Suprapubic skin (tissue), 4 donors: ENCODE results near the gene LHX3. TPM values are rescaled to one million over a fixed set of nuclear protein-coding genes. Genes with fewer than 3 reads are reported as not detected.
"Not testable (repeated sequence)": the region's sequence is repeated elsewhere in the genome, so short reads cannot be mapped to it uniquely, and the experiment has no call there.

Source experiments
- DNase-seq, 2 donors: peaks; one replicate each; pipeline ENCODE4 v3.0.0-alpha.2; 2019; ENCODE audit warnings: low spot score in 2 of 2
- H3K27ac ChIP-seq: fragments of 200-600 bp; sonication (generic); one replicate; pipeline ENCODE4 v1.5.1; 2019
- H3K27me3 ChIP-seq: fragments of 200-600 bp; sonication (generic); one replicate; pipeline ENCODE4 v1.5.1; 2019
- H3K36me3 ChIP-seq: fragments of 200-600 bp; sonication (generic); one replicate; pipeline ENCODE4 v1.5.1; 2019
- H3K4me1 ChIP-seq: fragments of 200-600 bp; sonication (generic); one replicate; pipeline ENCODE4 v1.5.1; 2019
- H3K4me3 ChIP-seq: fragments of 200-600 bp; sonication (generic); one replicate; pipeline ENCODE4 v1.5.1; 2019; ENCODE audit warnings: mild to moderate bottlenecking
- H3K9me3 ChIP-seq: fragments of 200-600 bp; sonication (generic); one replicate; pipeline ENCODE4 v1.5.1; 2019
- EP300 ChIP-seq: sonication (generic); formaldehyde crosslinking; IDR thresholded peaks from one replicate; pipeline ENCODE4 v1.6.1; 2017; ENCODE audit warnings: antibody characterized with exemption
- POLR2A ChIP-seq, 2 donors: fragments of 450-650 bp; IDR thresholded peaks; one replicate each; pipeline ENCODE4 v1.6.1; 2017; ENCODE audit warnings: antibody characterized with exemption in 2 of 2, mild to moderate bottlenecking in 2 of 2, moderate library complexity in 2 of 2
- POLR2AphosphoS5 ChIP-seq, 3 donors: sonication (generic); formaldehyde crosslinking; IDR thresholded peaks; one replicate each; pipeline ENCODE4 v1.6.1; 2017; ENCODE audit warnings: antibody characterized with exemption in 3 of 3
- WGBS: methylation state at CpG from one replicate; pipeline ENCODE4 v1.1.5; 2018; 5-methylcytosine and 5-hydroxymethylcytosine counted together
- total RNA-seq, 4 donors: library from RNA; depleted of rRNA; stranded (reverse); fragments of >200 nt; gene quantifications; one replicate each; pipeline ENCODE4 v1.1.0, GENCODE V29; 2016
- TF ChIP-seq, protein P1 (sequence below), 2 donors: fragments of 200-600 bp in 1 of 2; fragments of 450-650 bp in 1 of 2; sonication (generic) in 1 of 2; IDR thresholded peaks; one replicate each; pipeline ENCODE4 v1.5.1; 2016 to 2019; ENCODE audit warnings: antibody characterized with exemption in 2 of 2, mild to moderate bottlenecking in 1 of 2, moderate library complexity in 1 of 2

The LHX3 gene
- total RNA-seq, 4 donors from 2014 or later, result 0.26 TPM; not detected in 2

DNA sequence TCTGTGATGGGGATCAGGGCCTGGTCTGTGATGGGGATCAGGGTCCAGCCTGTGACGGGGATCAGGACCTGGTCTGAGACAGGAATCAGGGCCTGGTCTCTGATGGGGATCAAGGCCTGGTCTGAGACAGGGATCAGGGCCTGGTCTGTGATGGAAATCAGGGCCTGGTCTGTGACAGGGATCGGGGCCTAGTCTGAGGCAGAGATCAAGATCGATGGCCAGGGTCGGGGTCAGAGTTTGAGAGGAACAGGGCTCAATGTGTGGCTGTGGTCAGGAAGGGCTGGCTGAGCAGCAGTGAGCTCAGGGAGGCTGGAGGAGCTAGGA lies 52.4 kb downstream of the LHX3 start:
- Histone ChIP-seq H3K27ac (no peak overlapping the region), H3K4me1 (no peaks in the 10 kb centered on the region), H3K36me3 (no peaks in the 10 kb centered on the region), H3K9me3 (no peaks in the 10 kb centered on the region), H3K27me3 (peaks cover 49% of the 10 kb centered on the region), H3K4me3 (no peak overlapping the region)
- TF ChIP-seq, protein P1, sequence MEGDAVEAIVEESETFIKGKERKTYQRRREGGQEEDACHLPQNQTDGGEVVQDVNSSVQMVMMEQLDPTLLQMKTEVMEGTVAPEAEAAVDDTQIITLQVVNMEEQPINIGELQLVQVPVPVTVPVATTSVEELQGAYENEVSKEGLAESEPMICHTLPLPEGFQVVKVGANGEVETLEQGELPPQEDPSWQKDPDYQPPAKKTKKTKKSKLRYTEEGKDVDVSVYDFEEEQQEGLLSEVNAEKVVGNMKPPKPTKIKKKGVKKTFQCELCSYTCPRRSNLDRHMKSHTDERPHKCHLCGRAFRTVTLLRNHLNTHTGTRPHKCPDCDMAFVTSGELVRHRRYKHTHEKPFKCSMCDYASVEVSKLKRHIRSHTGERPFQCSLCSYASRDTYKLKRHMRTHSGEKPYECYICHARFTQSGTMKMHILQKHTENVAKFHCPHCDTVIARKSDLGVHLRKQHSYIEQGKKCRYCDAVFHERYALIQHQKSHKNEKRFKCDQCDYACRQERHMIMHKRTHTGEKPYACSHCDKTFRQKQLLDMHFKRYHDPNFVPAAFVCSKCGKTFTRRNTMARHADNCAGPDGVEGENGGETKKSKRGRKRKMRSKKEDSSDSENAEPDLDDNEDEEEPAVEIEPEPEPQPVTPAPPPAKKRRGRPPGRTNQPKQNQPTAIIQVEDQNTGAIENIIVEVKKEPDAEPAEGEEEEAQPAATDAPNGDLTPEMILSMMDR (IDR thresholded peaks at IDR 0.05), result no peak
- TF ChIP-seq POLR2A (IDR thresholded peaks at IDR 0.05) (no peak), POLR2AphosphoS5 (IDR thresholded peaks at IDR 0.05) (no peak), EP300 (no peak)
- DNase-seq, result no peak
- 88% methylated on average over 4 of the region's 4 CpGs for WGBS

GRCh38 chr9:136151848-136152542 lies 52.9 kb downstream of the LHX3 start:
- no peak overlapping the region for H3K27ac ChIP-seq

DNA sequence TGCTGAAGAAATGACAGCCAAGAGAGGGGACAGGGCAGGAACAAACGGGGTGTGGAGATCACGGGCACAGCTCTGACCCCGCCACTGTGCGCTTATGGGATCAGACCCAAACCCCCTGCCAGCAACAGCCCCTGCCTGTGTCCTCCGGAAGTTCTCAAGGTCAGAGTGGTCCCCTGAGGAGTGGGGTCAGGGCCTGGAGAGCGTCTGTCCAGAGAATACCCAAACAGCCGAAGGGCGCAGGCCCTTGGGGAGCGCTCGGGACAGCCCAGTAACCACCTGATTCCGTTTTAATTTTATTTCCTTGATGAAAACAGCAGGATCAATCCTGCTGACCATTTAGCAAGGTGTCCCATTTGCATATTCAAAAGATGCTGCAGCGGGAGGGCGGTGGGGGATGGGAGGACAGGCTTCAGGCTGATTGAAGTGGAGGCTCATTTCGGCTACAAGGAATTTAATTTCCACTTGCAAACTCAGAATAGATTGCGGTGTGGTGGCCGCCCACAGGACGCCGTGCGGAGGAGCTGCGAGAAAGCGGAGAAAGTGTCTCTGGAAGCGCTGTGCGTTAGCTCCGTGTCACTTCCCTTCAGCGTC lies 53.6 kb downstream of the LHX3 start:
- no peak for TF ChIP-seq POLR2AphosphoS5 (IDR thresholded peaks at IDR 0.05)
- no peak for TF ChIP-seq POLR2A (IDR thresholded peaks at IDR 0.05)
- no peak for TF ChIP-seq EP300
- TF ChIP-seq, protein P1 (IDR thresholded peaks at IDR 0.05), result no peak
- no peaks in the 10 kb centered on the region for H3K36me3 ChIP-seq
- no peak for DNase-seq
- no peak overlapping the region for H3K4me3 ChIP-seq
- no peaks in the 10 kb centered on the region for H3K9me3 ChIP-seq
- H3K27ac ChIP-seq, result no peak overlapping the region
- 68% methylated on average over 25 of the region's 25 CpGs for WGBS
- no peaks in the 10 kb centered on the region for H3K4me1 ChIP-seq
- H3K27me3 ChIP-seq, result peaks cover 49% of the 10 kb centered on the region

More at GRCh38 chr9:136151848-136152542, 52.9 kb downstream of the LHX3 start:
- Histone ChIP-seq H3K4me3 (no peak overlapping the region), H3K4me1 (no peaks in the 10 kb centered on the region), H3K36me3 (no peaks in the 10 kb centered on the region), H3K27me3 (peaks cover 49% of the 10 kb centered on the region), H3K9me3 (no peaks in the 10 kb centered on the region)
- WGBS, result 85% methylated on average over 19 of the region's 27 CpGs
- TF ChIP-seq POLR2A (IDR thresholded peaks at IDR 0.05) (no peak), EP300 (no peak), POLR2AphosphoS5 (IDR thresholded peaks at IDR 0.05) (no peak)
- TF ChIP-seq, protein P1 (IDR thresholded peaks at IDR 0.05), result no peak
- DNase-seq, result no peak

DNA sequence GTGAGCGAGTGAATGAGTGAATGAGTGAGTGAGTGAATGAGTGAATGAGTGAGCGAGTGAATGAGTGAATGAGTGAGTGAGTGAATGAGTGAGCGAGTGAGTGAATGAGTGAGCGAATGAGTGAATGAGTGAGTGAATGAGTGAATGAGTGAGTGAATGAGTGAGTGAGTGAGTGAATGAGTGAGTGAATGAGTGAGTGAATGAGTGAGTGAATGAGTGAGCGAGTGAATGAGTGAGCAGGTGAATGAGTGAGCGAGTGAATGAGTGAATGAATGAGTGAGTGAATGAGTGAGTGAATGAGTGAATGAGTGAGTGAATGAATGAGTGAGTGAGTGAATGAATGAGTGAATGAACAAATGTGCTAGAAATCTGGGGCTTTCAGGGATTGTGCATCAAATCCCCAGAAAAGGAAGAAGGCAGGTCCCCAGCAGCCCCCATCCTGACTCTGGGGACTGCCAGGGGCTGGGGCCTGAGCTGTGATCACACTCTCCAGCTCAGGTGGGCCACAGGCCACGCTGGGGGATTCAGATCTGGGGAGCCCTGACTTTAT lies 54.2 kb downstream of the LHX3 start:
- not testable (repeated sequence) for H3K36me3 ChIP-seq, H3K4me3 ChIP-seq, H3K27ac ChIP-seq, DNase-seq, H3K4me1 ChIP-seq, H3K9me3 ChIP-seq
- WGBS, result 73% methylated on average over 7 of the region's 7 CpGs
- peaks cover 49% of the 10 kb centered on the region for H3K27me3 ChIP-seq

DNA sequence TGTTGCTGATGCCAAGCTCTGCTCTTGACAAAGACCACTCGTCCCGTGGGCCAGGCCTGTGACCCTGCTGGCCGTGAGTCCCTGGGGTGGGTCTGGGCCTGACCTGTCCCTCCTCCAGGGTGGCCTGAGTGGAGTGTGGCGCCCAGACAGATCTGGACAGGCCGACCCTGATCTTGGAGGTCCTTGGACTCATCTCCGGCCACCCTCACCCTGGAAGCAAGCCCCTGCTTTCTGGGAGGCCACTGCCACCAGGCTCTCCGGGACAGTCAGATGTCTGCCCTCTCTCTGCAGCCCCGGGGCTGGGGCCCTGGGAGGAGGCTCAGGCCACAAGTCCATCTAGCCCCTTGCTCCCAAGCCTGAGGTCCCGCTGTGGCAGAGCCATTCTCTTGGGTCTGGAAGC lies 55.1 kb downstream of the LHX3 start:
- TF ChIP-seq POLR2A (IDR thresholded peaks at IDR 0.05) (no peak), POLR2AphosphoS5 (IDR thresholded peaks at IDR 0.05) (no peak), EP300 (no peak)
- TF ChIP-seq, protein P1 (IDR thresholded peaks at IDR 0.05), result no peak
- Histone ChIP-seq H3K4me3 (no peak overlapping the region), H3K27ac (no peak overlapping the region), H3K4me1 (no peaks in the 10 kb centered on the region), H3K9me3 (no peaks in the 10 kb centered on the region), H3K36me3 (no peaks in the 10 kb centered on the region), H3K27me3 (peaks cover 49% of the 10 kb centered on the region)
- WGBS, result 96% methylated on average over 4 of the region's 9 CpGs
- DNase-seq, result no peak
